Mucosa of stomach (tissue), 1 donor: ENCODE measurements around the gene KCNJ5.

Source experiments
- H3K27me3 ChIP-seq: one replicate; pipeline ENCODE4 v1.7.0; 2013; ENCODE audit warnings: mild to moderate bottlenecking, low read length; ENCODE audit not compliant: control insufficient read depth, insufficient read depth
- H3K36me3 ChIP-seq: one replicate; pipeline ENCODE4 v1.7.0; 2013; ENCODE audit warnings: low read length; ENCODE audit not compliant: control insufficient read depth, insufficient read depth
- H3K4me1 ChIP-seq: one replicate; pipeline ENCODE4 v1.7.0; 2013; ENCODE audit warnings: mild to moderate bottlenecking, low read length; ENCODE audit not compliant: control insufficient read depth, insufficient read depth
- H3K4me3 ChIP-seq: one replicate; pipeline ENCODE4 v1.7.0; 2013; ENCODE audit warnings: low read length
- H3K9ac ChIP-seq: one replicate; pipeline ENCODE4 v1.7.0; 2013; ENCODE audit warnings: mild to moderate bottlenecking, low read length, moderate library complexity
- H3K9me3 ChIP-seq: one replicate; pipeline ENCODE4 v1.7.0; 2013; ENCODE audit warnings: mild to moderate bottlenecking, low read length, moderate library complexity; ENCODE audit not compliant: control insufficient read depth
- donor health status: Pancreatic carcinoma.

KCNJ5 gene

DNA sequence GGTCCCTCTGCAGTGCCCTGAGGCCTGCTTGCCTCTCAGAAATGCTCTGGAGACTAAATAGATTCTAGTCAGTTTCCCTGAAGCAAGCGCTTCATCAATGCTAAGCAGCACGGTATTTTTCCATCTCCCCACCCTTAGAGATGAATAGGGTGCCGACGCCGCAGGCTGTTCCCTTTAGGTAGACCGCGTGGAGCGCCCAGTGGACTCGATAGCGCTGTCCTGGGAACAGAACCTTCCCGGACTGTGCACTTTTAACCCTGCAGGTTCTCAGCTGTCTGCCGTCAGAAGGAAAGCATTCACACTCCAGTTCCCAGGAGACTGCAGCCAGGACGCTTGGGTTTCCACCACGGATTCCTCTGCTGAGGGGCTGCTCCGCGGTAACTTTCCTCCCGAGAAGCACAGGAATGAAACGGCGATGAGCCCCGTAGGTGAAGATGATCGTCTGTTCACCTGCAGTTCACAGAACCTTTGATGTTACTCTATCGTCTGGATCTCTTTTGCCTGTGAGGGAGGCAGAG lies 15.0 kb upstream of the KCNJ5 start:
- Histone ChIP-seq H3K9me3 (no peaks in the 10 kb centered on the region), H3K36me3 (no peaks in the 10 kb centered on the region), H3K9ac (no peak overlapping the region), H3K4me3 (no peak overlapping the region), H3K27me3 (peaks cover 22% of the 10 kb centered on the region), H3K4me1 (no peaks in the 10 kb centered on the region)

DNA sequence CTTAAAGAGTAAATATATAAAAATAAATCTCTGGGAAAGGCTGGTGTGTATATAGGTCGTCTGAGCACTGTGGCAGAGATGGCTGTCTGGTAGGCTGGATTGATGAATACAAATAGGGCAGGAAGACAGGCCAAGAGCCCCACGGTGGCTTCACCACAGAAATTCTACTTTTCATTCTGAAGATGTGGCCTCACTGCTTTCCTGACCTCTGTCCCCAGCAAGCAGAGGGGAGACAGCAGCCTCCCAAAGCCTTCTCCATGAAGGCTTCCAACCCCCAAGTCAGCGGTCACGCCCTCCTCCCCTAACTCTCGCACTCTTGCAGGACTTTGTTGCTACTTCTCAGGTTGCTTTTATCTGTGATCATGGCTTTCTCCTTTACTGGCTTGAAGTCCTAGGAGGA lies 13.4 kb upstream of the KCNJ5 start:
- no peaks in the 10 kb centered on the region for H3K4me1 ChIP-seq
- H3K27me3 ChIP-seq: peaks cover 23% of the 10 kb centered on the region
- no peak overlapping the region for H3K4me3 ChIP-seq
- H3K9me3 ChIP-seq: no peaks in the 10 kb centered on the region
- H3K9ac ChIP-seq: no peak overlapping the region
- H3K36me3 ChIP-seq: no peaks in the 10 kb centered on the region

DNA sequence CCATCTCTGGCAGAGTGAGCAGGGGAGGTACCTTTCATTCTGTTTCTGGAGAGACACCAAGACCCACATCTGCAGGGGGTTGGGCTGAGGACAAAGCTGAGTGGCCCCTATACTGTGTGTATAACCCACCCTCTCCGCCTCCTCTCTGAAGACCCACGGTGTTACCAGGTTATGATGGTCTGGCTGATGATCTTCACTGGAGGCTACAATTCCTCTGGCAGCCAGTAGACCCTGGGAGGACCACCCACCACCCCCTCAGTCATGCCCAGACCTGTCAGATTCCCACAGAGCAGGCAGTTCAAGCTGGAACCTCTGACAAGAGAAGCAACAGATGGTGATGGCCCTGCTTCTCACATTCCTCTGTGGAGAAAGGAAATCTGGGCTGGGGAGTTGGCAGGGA lies 12.7 kb upstream of the KCNJ5 start:
- H3K4me3 ChIP-seq: no peak overlapping the region
- no peaks in the 10 kb centered on the region for H3K4me1 ChIP-seq
- H3K36me3 ChIP-seq: no peaks in the 10 kb centered on the region
- peaks cover 26% of the 10 kb centered on the region for H3K27me3 ChIP-seq
- H3K9ac ChIP-seq: no peak overlapping the region
- H3K9me3 ChIP-seq: no peaks in the 10 kb centered on the region

DNA sequence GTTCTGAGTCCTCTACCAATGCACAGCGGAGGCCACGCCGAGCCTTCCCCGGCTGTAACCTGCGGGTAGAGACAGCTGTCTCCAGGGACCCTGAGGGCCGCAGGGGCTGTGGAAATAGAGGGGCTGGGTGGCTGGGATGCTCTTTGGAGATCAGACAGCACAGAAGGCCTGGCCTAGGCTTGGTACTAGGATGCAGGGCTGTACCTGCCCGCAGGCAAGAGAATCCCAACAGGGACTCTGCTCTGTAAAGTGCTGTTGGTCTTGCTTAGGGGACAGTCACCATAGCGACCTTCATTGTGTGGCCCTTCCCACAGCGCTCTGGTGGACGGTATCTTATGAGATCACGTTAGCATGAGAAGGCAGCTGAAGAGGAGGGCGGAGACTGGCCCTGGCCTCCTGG lies 11.3 kb upstream of the KCNJ5 start:
- no peak overlapping the region for H3K4me3 ChIP-seq
- no peaks in the 10 kb centered on the region for H3K4me1 ChIP-seq
- H3K9ac ChIP-seq: no peak overlapping the region
- H3K9me3 ChIP-seq: no peaks in the 10 kb centered on the region
- no peaks in the 10 kb centered on the region for H3K36me3 ChIP-seq
- H3K27me3 ChIP-seq: peaks cover 31% of the 10 kb centered on the region

DNA sequence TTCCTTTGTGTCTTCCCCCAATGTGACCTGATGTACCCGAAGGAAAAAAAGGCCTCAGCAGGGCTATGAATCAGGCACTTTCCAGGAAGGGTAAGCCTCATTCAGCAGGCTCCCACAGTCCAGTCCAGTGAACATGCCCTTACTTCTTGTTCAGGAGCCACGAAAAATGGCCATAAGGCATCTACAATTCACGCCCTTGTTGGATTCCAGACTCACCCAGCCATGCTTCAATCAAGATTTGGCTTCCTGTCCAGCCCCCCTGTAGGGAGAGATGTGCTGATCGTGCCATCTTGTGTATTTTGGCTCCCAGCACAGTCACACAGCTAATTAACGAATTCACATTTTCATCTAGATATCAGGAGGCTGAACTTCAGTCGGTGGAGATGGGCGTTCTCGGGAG lies 9.9 kb upstream of the KCNJ5 start:
- H3K9ac ChIP-seq: no peak overlapping the region
- H3K4me3 ChIP-seq: no peak overlapping the region
- H3K9me3 ChIP-seq: no peaks in the 10 kb centered on the region
- H3K36me3 ChIP-seq: no peaks in the 10 kb centered on the region
- H3K27me3 ChIP-seq: peaks cover 42% of the 10 kb centered on the region
- no peaks in the 10 kb centered on the region for H3K4me1 ChIP-seq

DNA sequence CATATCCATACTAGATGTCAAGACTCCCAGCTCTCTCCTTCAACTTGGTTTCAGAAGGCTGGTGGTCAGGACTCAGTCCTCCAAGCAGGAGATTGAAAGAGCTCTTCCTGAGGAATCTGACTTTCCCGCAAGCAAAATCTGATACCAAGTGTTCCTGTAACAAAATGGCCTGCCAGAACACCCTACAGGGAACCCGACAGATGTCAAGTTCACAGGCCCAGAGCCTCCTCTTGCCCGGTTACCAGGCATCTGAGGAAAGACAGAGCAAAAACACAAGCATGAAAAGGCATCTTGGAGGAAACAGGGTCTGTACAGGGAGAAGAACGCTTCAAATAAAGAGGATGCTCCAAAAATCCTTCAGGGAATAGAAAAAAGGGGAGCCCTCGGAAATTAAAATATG lies 8.7 kb upstream of the KCNJ5 start:
- Histone ChIP-seq H3K27me3 (peaks cover 45% of the 10 kb centered on the region), H3K4me1 (no peaks in the 10 kb centered on the region), H3K9ac (no peak overlapping the region), H3K4me3 (no peak overlapping the region), H3K36me3 (no peaks in the 10 kb centered on the region), H3K9me3 (no peaks in the 10 kb centered on the region)

DNA sequence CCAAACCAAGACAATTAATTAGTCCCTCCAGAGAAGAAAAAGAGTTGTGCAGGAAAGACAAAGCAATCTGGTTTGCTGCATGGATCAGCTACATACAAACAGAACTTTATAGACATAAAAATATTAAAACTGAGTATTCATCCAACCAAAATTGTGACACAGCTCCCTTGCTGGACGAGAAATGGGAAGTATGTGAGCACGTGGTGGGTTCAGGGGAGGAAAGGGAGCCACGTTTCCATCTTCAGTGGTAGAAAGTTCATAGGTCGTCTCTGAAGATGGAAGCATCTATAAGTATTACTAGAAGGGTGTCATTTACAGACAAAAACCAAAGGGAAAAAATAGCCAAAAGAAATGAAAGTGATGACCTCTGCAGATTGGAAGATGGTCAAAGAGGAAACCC lies 7.1 kb upstream of the KCNJ5 start:
- Histone ChIP-seq H3K4me1 (no peaks in the 10 kb centered on the region), H3K9me3 (no peaks in the 10 kb centered on the region), H3K9ac (no peak overlapping the region), H3K36me3 (no peaks in the 10 kb centered on the region), H3K4me3 (no peak overlapping the region), H3K27me3 (peaks cover 34% of the 10 kb centered on the region)

DNA sequence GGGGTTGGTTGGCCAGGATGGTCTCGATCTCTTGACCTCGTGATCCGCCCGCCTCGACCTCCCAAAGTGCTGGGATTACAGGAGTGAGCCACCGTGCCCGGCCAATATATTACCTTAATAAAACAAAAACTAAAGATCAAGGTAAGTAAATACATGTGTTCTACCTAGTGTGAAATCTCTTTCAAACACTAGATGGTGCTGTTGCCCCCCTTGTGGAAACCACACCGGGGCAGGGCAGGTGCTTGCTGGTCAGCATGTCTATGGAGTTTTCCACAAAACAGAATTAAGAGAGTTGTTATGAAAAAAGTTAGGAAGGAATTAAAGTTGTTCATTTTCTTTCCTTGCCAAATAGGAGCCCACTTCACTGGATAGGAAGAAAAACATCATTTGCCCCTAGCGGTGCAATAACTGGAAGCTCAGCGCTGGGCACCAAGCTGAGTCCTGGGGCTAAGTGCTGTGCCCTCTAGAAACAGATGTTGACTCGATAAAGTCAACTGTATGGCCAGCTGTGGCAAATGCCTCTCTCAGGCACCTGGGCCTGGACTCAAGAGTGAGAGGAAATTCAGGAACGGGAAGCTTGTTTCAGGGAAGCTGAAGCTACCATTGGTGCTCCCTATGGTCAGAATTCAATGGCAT lies 6.3 kb upstream of the KCNJ5 start:
- H3K4me3 ChIP-seq: no peak overlapping the region
- H3K36me3 ChIP-seq: no peaks in the 10 kb centered on the region
- H3K9ac ChIP-seq: no peak overlapping the region
- peaks cover 2% of the 10 kb centered on the region for H3K4me1 ChIP-seq
- no peaks in the 10 kb centered on the region for H3K9me3 ChIP-seq
- peaks cover 40% of the 10 kb centered on the region for H3K27me3 ChIP-seq

DNA sequence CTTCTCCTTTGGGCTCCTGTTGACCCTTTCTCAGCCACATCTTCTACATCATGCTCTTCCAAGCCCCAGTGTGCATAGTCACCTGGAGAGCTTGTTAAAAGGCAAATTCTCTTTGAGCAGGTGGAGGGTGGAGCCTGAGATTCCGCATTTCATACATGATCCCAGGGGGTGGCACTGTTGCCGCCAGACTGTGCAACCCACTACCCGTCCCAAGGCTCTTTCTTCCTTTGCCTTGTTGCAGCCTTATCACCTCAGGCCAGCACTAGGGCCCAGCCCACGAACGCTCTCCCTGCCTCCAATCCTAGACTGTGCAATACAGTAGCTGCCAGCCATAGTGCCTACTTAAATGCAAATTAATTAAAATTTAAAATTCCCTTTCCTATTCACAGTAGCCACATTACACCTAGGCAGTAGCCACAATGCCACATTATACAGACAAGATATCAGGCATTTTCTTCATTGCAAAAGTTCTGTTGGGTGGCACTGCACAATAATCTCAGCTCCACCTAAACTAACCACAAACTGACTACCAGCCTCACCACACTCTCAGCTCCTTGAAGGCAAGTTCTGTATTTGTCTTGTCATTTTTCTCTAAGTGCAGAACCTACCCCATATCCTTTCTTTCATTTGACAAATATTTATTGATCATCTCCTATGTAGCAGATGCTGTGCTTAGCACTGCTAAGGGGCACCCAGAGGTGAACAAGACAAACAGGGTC lies 4.6 kb upstream of the KCNJ5 start:
- no peak overlapping the region for H3K4me3 ChIP-seq
- H3K27me3 ChIP-seq: peaks cover 50% of the 10 kb centered on the region
- H3K9me3 ChIP-seq: no peaks in the 10 kb centered on the region
- H3K36me3 ChIP-seq: no peaks in the 10 kb centered on the region
- no peak overlapping the region for H3K9ac ChIP-seq
- H3K4me1 ChIP-seq: peaks cover 14% of the 10 kb centered on the region

DNA sequence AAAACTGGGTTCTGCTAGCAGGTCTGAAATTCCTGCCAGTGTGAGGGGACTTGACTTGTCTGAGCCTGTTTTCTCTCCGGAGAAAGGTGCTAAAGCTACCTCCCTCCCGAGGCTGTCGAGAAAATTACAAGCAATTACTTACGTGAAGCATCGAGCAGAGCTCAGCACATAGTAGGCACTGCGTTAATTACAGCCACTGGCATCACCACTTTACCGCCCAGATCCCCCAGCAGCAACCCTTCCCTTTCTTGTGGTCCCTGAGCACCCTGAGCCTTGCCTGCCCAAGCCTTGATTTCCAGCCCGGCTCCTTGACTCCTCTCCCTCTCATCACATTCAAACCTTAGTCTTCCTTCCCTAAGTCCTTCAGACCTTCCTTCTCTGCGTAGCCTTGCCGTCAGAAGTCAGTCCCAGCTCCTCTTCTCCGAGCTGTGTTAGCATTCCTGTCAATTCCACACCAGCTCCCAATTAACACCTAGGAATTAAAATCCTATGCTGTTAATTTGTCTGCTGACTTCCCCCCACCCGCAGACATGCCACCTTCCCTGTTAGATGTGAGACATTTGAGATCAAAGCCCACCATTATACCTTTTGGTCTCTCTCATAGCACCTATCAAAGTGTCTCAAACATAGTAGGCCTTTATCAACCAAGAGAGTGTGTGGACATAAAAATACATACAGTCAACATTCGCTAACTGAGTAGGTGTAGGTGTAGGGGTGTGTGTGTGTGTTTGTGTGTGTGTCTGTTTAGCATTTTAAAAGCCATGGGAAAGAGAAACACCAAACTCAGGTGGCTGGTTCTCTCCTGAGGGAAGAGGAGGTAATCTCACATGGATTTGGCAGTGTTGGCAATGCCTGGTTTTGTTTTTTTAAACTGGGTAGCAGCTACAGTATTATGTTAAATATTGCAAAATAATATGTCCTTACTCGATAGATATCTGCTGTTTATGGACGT lies 2.8 kb upstream of the KCNJ5 start:
- H3K4me3 ChIP-seq: no peak overlapping the region
- no peaks in the 10 kb centered on the region for H3K36me3 ChIP-seq
- peaks cover 63% of the 10 kb centered on the region for H3K27me3 ChIP-seq
- H3K9me3 ChIP-seq: no peaks in the 10 kb centered on the region
- no peak overlapping the region for H3K9ac ChIP-seq
- H3K4me1 ChIP-seq: peaks cover 26% of the 10 kb centered on the region

DNA sequence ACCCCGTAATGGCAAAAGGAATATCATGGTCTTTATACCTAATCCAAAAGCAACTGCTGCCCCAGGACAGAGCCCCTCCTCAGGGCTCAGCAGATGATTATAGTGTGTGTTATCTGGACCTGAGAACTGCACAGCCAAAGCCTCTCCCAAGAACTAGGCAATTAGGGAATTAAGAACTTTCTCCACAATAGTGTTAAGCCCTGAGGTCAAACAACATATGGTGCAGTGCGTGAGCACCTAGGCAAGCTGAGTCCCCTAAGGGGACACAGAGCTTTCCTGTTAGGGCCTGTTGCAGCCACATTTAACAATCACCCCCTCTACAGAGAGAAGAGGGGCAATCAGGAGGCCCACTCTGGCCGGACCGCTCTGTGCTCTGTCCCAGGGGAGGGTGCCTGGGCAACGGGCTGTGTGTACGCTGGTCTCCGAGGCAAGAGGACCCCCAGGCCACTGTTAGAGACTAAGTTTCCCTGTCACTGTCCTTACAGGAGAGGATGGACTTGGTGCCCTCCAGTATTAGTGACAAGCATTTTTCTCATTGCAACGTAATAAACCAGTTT lies 1.4 kb upstream of the KCNJ5 start:
- Histone ChIP-seq H3K27me3 (peaks cover 66% of the 10 kb centered on the region), H3K9ac (no peak overlapping the region), H3K9me3 (no peaks in the 10 kb centered on the region), H3K4me1 (peaks cover 34% of the 10 kb centered on the region), H3K36me3 (no peaks in the 10 kb centered on the region), H3K4me3 (no peak overlapping the region)

DNA sequence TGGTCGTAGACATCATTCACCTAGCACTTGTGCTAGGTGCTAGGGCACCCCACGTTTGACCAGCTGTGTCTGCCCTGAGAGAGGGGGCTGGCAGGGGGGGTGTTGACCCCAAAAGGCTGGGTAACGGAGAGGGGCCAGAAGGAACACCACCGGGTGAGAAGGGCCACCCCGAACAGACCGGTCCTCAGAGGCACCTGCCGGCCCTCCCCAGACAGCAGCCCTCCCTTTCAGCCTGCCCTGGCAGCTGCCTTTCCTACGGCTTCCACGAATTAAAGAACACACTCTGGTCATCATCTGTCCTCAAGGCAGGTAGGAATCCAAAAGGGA lies 977 bp upstream of the KCNJ5 start:
- H3K27me3 ChIP-seq: peaks cover 61% of the 10 kb centered on the region
- H3K9me3 ChIP-seq: no peaks in the 10 kb centered on the region
- H3K9ac ChIP-seq: no peak overlapping the region
- no peaks in the 10 kb centered on the region for H3K36me3 ChIP-seq
- peaks cover 38% of the 10 kb centered on the region for H3K4me1 ChIP-seq
- H3K4me3 ChIP-seq: no peak overlapping the region
